ENCODE measurements around the gene ACTA2. TPM values are rescaled to one million over a fixed set of nuclear protein-coding genes. Genes with fewer than 3 reads are reported as not detected.

Gene ACTA2
- polyA plus RNA-seq, 3 donors, result 37.2 to 242 (median 231) TPM

Other genes starting within 250 kb of the ACTA2 start
- gene LIPK, start 246.5 kb downstream of the ACTA2 start, polyA plus RNA-seq, result not detected
- under 1 TPM in 1 of 3 donors, not detected in 2; 0.49 TPM for gene LIPN, start 192.8 kb downstream of the ACTA2 start, polyA plus RNA-seq
- under 1 TPM in 1 of 3 donors, not detected in 2; 0.04 TPM for gene LIPM, start 150.0 kb downstream of the ACTA2 start, polyA plus RNA-seq
- gene ANKRD22, start 100.9 kb downstream of the ACTA2 start, polyA plus RNA-seq, result 10 to 100 TPM in 1 of 3 donors, 1 to 10 TPM in 2; 1.0 to 14.7 (median 3.2) TPM
- 1 to 10 TPM; 2.4 to 5.4 (median 2.6) TPM for gene STAMBPL1, start 72.5 kb downstream of the ACTA2 start, polyA plus RNA-seq
- 10 to 100 TPM in 2 of 3 donors, 1 to 10 TPM in 1; 2.2 to 20.1 (median 14.0) TPM for gene FAS, start 38.0 kb upstream of the ACTA2 start, polyA plus RNA-seq

Data from adipose tissue (tissue), 3 donors.